Left hindlimb (tissue), 1 donor: ENCODE measurements around the gene GALNT17.
A peak's percentile ranks its signal among the peaks of the same experiment; 100 is the strongest.
"Not testable (repeated sequence)": the region's sequence is repeated elsewhere in the genome, so short reads cannot be mapped to it uniquely, and the experiment has no call there.

Experiments
- DNase-seq: peaks from one replicate; pipeline ENCODE4 v3.0.0-alpha.2; 2018

GALNT17 gene

DNA sequence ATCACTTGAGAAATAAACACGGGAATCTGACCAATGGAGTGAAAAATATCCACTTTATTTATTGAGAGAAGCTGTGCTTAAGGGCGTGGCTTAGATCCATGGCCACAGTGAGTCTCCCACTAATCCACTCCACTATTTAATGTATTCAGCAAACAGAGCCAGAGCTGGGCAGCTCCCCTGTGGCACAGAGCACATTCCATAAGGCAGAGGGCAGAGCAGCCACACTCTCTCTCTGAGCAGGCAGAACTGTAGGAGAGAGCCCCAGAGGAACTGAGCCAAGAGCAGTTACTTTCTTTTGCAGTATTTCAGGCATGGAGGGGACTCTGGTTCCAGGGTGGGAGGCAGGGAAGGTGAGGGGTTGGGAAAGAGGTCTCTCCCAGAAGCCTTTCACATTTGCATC lies 106.0 kb downstream of the GALNT17 start:
- peak; percentile 45 for DNase-seq

DNA sequence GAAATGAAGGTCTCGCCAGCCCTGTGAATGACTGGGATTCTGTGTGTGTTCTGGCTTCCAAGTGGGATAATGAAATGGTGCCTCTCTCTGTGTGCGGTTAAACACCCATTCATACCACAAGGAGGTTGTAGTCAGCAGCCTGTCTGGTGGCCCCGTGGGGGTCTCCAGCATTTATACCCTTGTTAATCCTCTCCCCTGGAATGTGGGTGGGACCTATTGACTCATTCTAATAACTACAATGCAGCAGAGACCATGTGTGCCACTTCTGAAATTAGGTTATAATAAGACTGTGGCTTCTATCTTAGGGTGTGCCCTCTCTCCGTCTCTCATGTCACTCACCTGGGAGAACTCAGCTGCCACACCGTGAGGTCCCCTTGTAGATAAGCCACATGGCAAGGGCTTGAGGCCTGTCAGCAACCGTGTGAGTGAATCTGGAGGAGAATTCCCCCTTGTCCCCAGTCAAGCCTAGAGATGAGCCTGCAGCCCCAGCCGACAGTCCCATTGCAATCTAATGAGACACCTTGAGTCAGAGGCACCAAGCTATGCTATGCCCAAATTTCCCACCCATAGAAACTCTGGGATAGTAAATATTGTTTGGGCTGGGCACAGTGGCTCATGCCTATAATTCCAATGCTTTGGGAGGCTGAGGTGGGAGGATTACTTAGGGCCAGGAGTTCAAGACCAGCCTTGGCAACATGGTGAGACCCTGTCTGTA lies 106.8 kb downstream of the GALNT17 start:
- DNase-seq = no peak

DNA sequence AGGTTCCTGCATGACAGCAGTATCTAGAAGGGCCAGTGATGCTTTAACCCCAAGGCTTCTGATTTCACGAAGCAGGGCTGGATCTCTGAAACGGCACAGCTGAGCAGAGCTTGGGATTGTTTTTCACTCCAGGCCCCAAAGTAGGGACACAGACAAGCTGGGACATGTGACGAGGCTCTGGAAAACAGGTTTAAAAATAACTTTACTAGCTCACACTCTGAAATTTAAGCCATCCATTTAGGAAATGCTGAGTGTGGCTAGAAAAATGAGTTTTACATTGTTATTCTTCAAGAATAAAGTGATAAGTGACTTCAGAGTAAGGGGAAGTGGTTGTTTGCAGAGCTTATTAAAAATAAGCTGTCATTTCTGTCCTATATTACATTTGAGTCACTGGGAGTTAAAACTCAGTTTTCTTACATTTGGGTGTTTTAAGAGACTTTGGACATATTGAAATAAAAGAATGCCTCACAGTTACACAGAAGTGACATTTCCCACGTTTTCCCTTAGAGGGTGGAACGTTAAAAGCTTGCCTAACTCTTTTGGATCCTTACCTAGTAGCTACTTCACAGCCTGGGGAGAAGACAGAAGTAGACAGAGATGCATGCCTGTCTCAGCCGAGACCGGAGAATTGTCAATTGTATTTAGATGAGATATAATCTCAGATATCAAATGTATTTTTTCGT lies 107.8 kb downstream of the GALNT17 start:
- no peak for DNase-seq

DNA sequence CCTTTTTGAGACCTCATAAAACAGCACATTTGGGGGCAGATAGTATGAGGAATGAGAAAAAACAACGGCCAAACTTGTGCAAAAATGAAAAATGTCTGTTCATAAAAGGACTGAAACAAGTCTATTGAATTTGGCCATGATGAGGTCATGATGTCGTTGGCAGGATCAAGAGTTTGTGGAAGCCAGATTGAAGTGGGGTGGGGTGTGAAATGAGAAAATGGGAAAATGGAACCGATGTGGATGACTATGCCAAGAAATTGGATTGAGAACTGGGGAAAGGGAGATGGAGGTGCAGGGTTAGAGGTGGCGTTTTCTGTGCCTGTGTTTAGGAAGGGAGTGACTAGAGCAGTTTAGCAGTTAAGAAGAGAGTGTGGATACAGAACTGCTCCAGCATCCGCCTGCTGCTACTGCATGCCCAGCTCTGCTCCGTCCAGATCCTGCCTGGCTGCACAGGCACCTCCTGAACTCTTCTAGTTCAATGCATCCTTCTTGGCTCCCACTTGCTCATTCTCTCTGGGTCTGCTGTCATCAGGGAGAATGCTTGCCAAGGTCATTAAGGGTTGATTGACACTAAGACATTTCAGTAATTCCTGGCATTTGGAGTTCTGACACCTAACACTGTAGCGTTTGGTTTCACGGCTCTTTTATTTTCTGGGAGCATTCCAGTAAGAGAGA lies 111.9 kb downstream of the GALNT17 start:
- DNase-seq = peak; percentile 46

- DNase-seq = no peak
Measured at GRCh38 chr7:71245038-71245437, 113.1 kb downstream of the GALNT17 start.

- DNase-seq = no peak
Measured at GRCh38 chr7:71251706-71252105, 119.8 kb downstream of the GALNT17 start.

- DNase-seq = no peak
Measured at GRCh38 chr7:71254751-71255150, 122.8 kb downstream of the GALNT17 start.

- DNase-seq = no peak
Measured at GRCh38 chr7:71255537-71256178, 123.7 kb downstream of the GALNT17 start.

- DNase-seq = no peak
Measured at GRCh38 chr7:71261066-71261465, 129.1 kb downstream of the GALNT17 start.

GRCh38 chr7:71262834-71263233 lies 130.9 kb downstream of the GALNT17 start:
- not testable (repeated sequence) for DNase-seq

DNA sequence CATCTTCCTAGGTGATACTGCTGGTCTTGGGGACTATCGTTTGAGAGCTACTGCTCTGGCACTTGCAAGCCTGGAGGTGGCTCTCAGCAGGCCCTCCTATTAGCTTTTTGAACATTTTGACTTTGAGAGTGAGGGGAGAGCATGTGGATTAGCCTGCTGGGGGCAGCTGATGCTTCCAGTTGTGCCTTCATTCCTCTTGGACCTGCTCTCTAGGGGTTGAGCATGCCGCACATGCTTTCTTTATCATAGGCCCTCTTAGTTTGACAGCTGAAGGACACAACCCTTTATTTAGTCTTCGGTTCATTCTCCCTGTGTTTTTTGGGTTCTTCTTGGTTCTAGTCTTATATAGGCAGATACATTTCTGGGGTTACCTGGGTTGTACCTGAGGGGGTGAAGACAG lies 132.1 kb downstream of the GALNT17 start:
- no peak for DNase-seq

GRCh38 chr7:71266912-71267311 lies 135.0 kb downstream of the GALNT17 start:
- DNase-seq = no peak

DNA sequence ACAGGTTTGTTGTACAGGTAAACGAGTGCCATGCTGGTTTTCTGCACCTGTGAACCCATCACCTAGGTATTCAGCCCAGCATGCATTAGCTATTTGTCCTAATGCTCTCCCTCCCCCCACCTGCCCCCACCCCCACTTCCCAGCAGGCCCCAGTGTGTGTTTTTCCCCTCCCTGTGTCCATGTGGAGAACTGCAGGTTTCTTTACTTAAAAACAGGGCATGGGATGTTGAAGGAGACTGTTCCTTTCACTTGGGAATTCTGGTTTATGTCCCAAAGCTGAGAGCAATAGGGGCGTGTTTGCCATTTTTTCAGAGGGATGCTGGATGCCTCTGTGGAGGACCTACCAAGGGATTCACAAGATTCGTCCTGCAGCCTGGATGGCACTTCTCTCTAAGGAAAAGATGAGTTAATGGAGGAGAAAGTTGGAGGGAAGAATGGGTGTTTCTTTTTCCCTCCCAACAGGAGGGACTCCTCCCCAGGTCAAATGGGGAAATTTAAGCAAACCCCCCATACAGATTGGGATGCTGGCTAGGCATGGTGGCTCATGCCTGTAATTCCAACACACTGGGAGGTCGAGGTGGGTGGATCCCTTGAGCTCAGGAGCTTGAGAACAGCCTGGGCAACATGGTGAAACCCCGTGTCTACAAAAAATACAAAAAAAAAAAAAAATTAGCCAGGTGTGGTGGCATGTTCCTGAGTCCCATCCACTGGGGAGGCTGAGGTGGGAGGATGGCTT lies 136.0 kb downstream of the GALNT17 start:
- DNase-seq = no peak

- DNase-seq = no peak
Measured at GRCh38 chr7:71270558-71270957, 138.6 kb downstream of the GALNT17 start.

- DNase-seq = no peak
Measured at GRCh38 chr7:71271203-71271602, 139.3 kb downstream of the GALNT17 start.

DNA sequence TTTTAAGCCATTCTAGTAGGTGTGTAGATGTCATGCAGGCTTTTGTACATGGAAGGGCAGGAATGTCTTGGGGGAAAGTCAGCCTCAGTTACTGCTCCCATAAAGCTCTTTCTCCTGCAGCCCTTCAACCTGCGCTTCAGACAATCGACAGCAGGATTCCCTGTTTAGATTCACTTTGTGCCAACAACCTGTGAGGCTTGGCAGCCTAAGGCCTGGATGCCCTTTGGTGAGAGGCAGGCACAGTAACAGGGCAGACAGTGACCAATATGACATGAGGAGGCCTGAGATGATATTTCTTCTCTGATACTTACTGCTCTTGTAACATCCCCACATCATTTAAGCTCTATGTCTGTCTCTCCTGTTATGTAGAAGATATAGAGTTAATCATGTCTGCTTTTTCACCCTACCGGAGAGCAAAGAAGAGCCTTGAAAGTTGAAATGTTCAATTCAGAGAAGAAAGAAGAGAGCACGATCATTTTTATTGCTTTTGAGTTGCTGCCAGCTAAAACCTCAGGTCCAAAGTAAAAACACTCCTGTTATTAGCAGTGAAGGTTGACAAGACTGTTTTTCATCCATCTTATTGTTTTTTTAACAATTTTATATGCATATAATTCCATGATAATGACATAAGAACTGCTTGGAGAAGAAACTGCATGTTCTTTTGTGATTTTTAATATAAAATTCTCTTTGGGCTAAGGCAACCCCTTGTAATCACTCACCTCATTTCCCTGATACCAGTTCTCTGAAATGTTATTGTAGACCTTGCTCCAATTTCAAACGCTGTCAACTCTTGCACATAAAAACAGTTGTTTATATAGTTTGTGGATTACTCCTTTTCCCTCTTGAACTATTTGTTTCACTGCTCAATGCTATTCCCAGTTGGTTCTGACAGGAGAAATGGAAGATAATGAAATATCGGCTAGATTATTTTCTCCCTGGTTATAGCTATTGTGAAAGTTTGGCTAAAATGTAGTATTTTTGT lies 140.9 kb downstream of the GALNT17 start:
- no peak for DNase-seq

- DNase-seq = no peak
Measured at GRCh38 chr7:71278257-71278656, 146.3 kb downstream of the GALNT17 start.

- no peak for DNase-seq
Measured at GRCh38 chr7:71281261-71281660, 149.3 kb downstream of the GALNT17 start.

GRCh38 chr7:71283802-71284201 lies 151.9 kb downstream of the GALNT17 start:
- no peak for DNase-seq

- no peak for DNase-seq
Measured at GRCh38 chr7:71285571-71286145, 153.7 kb downstream of the GALNT17 start.

DNA sequence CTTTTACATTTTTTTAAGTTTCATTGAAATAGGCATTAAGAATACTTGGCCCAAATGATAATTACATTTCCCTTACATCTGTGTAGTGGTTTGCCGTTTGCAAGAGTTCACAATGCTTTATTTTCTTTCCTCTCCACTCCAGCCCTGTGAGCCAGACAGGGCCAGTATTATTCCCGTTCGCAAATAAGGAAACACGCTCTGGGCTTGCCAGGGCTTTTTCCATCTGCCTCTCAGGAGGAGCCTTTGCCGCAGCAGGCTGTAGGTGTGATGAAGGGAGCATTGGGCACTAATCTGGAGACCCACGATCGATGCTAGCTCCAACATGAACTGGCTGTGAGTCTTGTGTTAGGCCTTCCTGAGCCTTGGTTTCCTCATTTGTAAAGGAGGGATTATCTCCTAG lies 154.4 kb downstream of the GALNT17 start:
- DNase-seq = peak; percentile 73
